Hematopoietic multipotent progenitor cell treated with erythropoietin and hydrocortisone succinate and interleukin-3 and kit ligand, for 17 days (in vitro differentiated cells): ENCODE results near the gene SS18.

Source experiments
- DNase-seq: peaks from one replicate; pipeline ENCODE4 v3.0.0-alpha.2; 2015; ENCODE audit warnings: low spot score

Gene SS18

DNA sequence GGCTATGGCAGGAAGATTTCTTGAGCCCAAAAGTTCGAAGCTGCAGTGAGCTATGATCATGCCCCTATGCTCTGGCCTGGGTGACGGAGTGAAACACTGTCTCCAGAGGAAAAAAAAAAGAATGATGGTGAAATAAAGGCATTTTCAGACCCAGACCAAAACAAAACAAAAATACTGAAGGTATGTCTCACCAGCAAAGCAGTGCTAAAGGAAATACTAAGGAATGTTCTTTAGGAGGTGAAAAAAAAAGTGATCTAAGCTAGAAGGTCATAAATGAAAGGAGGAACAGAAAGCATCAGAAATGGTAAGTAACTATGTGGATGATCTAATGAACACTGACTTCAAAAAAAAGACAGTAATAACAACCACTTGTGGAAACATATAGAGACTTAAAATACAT is 18.7 kb downstream of the SS18 start:
- DNase-seq = no peak

DNA sequence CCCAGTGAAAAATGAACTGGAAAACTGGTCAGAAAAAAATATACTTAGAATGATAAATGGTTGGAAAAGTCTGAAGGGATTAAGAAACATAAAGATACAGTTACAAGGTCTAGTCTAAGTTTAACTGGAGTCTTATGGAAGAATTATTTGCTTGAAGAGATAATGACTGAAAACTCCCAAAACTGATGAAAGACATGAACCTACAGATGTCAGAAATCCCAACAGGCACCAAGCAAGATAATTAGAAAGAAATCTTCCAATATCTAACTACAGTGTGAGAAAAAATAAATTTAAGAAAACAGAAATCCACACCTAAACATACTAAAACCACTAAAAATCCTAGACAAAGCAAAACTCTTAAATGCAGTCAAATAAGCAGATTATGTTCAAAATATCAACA is 19.4 kb downstream of the SS18 start:
- no peak for DNase-seq

DNA sequence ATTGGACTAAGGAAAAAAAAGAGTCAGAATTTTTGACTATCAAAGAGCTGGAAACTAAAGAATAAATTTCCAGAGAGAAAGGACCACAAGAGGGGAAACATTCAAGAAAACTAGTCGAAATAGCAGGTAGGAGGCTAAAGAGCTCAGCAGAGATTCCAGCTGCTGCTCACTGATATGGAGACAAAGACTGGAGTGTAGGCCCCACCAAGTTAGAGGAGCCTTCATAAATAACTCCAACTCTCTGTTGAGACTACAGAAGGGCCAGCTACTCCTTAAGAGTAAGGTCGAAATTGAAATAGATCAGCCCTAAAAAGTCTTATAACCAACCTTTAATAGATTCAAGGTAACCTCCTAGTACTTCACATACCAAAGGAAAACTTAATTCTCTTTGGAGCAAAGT is 31.1 kb downstream of the SS18 start:
- no peak for DNase-seq

DNA sequence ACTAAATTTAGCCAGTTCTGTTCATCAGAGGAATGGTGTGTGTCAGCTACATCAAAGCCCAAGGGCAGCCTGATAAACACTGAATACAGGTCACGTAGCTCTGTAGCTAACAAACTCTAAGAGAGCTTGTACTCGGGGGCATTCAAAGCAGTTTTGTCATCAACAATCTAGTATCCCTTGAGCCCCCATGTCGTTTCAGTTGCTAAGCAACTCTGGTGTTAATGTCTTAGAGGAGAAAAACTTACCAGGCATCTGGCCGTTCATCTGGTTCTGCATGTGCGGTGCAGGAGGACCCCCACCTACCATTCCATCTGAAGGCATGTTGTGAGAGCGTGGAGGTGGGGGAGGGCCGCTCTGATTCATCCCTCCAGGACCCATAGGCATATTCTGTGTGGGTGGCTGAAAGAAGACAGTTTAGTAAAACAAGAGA is 33.1 kb downstream of the SS18 start:
- no peak for DNase-seq

DNA sequence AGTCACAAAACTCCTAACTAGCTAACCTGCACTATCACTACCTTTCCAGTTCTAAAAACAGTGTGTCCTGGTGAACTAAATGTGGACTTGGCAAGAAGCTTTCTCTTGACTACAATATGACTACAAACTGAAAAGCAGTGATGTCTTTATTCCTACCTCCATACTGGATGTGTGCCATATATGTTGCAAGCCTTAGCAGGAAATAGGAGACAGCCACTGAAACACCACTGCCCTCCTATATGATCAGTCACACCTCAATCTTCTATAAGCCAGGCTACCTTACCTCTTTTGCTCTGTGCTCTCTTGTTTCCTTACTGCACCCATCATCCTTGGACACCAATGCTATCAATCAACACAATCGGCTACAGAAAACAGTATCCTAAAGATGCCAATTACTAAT is 34.1 kb downstream of the SS18 start:
- DNase-seq = no peak

DNA sequence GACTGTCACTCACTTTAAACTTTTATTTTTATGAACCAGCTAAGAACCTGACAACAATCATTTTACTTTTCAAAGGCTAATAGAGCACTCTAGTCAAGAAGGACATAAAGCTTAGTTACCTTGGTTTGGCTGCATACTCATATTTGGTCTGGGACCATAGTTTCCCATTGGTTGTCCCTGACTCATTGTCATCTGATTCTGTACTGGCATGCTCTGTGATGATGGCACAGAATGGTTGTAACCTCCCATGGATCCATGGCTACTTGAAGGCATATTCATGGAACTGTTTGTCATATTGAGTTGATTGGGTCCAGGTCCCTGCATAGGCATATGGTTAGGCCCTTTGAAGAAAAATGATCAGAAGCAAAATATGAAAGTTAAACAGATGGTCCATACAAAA is 37.9 kb downstream of the SS18 start:
- no peak for DNase-seq

DNA sequence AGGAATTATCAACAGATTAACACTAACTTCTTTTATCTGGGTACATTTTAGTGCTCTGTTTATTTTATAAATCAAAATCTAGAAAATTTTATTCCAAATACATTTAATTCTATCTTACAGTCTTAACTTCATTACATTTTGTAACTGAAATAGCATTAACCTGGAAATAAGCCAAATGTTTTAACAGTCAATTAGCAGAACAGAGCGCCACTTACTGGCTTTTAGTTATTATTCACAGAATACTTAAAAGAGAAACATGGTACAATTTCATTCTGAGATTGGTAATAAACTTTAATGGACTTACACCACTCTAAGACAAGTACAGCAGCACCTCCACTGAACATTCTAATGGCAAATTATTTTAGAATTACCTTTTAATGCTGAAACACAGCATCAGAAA is 38.6 kb downstream of the SS18 start:
- DNase-seq = no peak

DNA sequence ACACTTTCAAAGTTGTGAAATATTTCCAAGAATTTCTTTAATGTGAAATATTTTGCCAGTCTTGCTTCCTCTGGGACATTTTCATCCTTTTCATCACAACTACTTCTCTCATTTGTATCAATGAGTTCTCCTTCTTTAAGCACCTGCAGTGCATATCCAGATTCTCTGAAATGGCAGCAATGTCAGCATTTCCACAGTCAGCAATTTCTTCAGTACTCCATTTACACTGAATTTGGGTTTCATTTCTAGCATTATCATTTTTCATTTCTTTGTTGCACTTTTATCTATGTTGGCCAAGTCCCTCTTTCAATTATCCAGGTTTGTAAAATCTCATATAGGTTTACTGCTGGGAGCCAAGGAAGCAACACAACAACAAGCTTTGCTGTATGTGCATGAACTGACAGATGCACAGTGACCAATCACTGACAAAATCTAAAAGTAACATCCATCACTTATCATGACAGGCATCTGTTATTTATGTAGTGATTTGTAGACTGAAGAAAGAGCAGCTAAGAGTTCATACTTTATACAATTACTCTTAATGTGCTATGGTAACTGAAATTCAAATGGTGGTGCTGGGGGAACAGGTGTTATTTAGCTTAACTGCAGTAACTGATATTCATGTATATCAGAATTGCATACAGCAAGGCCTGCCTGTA is 43.9 kb downstream of the SS18 start:
- DNase-seq = no peak

DNA sequence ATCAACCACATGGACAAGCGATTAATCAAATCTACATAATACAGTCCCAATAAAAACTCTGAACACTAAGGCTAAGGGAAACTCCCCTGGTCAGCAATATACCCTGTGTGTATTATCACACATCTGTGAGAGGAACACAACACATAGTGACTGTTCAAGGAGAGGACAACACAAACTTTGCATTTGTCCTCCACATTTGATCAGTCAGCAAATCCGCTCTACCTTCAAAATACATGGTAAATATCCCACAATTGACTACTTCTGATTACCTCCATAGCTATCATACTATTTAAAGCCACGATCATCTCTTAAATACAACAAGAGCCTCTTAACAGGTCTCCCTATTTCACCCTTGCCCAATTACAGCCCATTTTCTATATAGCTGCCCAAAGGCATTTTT is 45.6 kb downstream of the SS18 start:
- no peak for DNase-seq

DNA sequence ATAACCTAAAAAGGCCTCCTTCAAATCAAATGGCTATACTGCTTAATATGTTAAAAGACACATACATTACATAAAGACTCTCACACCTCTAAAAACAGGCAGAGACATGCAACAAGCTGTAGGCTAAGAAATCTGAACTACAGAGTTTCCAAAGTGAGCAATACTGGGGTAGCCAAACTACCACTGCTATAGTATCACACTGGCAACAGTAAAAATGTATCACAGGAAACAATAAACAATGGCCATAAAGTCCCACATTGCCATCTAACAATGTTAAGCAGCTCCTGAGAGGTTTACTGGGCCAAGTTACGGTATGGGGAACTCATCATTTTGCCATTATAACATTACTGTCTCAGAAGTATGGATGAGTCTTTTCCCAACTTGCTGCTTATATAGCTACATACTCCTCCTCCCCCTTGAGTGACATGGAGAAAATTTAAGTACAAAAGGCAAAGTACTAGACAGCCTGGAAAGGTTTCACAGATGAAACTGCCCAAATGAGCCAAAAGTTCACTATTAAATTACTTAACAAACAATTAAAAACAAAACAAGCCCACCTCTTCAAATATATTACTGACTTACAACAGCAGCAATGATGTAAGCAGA is 50.3 kb downstream of the SS18 start:
- DNase-seq = no peak

DNA sequence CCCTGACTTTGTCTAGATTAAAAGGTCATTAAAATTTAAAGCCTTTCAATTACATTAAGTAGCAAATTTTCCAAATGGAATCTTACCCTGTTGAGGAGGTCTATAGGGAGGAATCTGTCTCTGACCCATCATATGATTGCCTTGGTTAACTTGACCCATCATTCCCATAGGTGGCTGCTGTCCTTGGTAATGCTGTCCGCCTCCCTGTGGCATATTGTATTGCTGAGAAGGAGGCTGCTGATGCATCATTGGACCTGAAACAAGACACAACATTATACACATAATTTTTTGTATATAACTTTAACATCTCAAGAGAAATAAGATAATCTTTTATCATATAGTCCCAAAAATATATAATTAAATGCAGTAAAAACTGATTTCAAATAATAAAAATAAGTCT is 51.2 kb downstream of the SS18 start:
- no peak for DNase-seq

DNA sequence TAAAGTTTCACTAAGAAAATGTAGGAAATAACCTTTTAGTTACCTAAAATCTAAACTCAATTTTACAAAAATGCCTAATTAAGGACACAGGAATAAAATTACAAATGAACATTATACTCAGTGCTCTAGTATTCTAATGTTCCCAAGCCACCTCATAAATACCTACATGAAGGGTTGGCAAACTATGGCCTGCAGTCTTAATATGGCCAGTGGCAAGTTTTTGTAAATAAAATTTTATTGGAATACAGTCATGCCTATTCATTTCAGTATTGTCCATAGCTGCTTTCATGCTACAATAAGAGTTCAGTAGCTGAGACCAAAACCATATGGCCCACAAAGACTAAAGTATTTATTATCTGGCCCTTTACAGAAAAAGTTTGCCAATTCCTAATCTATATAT is 53.8 kb downstream of the SS18 start:
- no peak for DNase-seq

DNA sequence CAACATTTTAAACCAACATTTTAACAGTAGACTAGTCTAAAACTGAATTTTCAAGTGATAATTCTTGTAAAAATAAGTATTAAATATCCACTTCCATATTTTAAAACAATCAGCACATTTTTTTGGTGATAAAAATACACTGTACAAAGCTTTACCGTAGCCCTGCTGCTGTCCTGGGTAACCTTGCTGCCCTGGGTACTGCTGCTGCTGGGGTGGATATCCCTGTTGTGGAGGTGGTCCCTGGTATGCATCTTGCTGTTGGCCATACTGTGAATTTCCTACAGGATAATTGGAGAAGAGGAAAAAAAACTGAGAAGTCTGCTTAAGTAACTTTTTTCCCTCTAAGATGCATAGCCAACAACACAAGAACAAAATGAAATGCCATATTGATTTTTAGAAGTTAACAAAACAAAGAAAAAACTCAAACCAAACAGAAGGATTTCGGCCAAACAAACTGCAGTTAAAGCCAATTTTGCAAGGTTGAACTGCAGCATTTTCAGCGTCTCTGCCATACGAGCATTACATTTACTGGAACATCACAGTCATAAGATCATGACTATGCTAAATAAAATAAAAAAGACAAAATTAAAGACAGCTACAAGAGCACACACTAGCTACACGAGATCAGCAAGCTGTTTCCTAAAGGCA is 55.4 kb downstream of the SS18 start:
- DNase-seq = no peak

DNA sequence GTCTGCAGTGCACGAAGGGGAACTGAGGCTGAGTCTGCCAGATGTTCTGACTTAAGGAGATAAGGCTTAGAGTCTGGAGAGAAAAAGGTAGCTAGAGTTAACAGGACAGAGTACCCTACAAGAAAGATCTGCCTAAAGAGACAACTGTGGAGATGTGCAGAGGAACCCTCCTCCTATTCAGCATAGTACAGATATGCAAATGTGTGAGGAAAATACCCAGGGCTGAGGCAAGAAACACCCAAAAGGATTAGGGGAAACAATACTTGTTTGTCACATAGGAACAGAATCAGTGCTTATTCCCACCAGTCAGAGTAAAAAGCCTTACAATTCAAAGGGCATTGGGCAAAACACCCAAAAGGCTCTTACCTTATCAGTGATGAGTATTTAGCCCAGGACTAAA is 67.8 kb downstream of the SS18 start:
- no peak for DNase-seq

DNA sequence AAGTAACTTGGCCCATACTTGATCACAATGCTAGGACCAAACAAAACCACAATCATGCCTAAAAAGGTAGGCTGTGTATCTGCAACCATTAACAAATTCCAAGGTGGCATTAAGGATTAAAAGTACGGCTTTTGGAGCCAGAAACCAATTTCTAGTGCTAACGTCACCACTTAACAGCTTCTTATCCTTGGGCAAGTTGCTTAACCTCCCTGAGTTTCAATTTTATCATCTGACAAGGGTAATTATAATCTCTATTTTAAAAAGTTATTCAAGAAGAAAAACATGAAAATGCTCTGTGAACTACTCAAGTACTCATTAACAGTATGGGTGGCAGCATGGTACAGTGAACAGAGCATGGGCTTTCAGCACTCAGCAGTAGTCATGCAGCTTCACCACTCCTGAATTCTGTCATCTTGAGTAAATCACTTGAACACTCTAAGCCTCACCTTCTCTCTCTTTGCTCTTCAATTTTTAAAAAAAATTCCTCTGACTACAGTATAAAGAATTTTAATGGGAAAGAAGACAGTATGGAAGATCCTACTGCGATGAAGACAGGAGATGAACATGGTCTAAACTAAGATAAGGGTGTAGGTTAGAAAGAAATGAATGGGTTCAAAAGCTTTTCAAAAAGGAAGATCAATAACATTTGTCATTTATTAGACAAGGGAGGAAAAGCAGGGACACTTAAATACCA is 69.2 kb downstream of the SS18 start:
- no peak for DNase-seq

DNA sequence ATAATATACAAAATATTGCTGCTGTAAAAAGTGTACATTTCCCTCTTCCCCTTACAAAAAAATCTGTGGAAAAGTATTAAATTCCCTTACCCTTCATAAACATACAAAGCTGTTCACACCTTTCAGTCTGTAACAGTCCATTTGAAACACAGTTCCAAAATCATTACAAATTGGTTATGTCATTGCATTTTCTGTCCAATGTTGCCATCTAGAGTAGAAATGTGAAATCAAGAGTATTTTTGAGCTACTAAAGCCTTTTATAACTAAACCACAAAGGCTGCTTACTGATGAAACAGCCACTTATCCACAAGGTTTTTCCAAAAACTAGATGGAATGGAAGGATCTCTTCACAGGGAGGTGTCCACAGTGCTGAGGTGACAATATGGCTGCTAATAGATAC is 72.5 kb downstream of the SS18 start:
- DNase-seq = peak; percentile 10

DNA sequence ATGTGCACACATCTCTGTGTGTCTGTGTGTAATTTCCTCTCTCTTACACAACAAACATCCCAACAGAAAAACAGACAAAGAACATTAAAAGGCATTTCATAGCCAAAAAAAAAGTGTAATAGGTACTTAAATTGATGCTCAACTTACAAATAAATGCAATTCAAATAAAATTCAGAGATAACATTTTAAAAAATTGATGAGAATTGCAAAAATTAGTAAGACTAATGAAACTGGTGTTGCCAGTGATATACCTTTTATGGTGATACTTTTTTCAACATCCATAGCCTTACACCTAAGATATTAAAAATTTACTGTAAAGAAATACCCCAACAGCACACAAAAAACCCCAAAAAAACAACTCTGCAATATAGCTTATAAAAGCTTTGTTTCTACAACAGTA is 76.0 kb downstream of the SS18 start:
- no peak for DNase-seq

DNA sequence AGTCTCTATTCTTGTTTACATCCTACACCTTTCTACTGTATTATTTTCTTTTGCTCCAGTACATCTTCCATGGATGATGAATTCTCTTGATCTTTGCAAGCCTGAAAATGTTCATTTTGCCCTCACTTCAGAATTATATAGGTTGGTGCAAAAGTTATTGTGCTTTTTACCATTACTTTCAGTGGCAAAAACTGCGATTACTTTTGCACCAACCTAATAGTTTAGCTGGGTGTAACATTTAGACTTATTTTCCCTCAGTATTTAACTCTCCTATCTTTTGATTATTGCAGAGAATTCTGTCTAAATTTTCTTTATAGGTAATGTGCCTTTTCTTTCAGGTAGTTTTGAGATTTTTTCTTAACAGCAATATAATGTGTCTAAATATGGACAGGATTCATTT is 81.8 kb downstream of the SS18 start:
- no peak for DNase-seq

DNA sequence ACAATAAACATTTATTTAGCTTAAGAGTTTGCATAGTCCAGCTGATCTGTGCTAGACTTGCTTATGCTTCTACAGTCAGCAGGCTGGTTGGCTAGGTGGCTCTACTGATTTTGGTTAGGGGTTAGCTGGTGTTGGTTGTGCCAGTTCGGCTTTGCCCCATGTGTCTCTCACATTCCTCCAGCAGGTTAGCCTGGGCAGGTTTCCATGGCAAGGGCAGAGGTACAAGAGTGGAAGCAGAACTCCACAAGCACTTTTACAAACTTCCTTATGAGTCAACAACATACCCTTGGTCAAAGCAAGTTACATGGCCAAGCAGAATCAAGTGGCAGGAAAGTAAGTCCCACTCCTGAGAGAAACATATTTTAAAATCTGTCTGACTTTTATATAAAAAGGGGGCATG is 82.3 kb downstream of the SS18 start:
- DNase-seq = no peak

DNA sequence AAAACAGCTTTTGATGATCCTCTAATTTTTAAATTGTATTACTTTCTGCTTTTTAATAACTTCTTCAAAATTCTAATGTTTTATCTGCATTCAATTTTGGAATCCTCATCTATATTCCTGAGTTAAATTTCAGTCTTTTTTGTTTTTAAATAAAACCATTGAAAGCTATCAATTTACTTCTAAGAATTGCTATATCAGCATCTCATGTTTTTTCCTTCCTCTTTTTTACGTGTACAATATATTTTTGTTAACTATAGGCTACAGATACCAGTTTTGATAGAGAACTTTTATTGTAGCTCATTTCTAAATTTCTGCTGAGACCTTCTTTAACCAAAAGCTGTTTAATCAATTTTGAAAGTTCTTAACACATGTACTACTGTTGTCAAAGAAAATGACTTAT is 84.5 kb downstream of the SS18 start:
- DNase-seq = no peak

DNA sequence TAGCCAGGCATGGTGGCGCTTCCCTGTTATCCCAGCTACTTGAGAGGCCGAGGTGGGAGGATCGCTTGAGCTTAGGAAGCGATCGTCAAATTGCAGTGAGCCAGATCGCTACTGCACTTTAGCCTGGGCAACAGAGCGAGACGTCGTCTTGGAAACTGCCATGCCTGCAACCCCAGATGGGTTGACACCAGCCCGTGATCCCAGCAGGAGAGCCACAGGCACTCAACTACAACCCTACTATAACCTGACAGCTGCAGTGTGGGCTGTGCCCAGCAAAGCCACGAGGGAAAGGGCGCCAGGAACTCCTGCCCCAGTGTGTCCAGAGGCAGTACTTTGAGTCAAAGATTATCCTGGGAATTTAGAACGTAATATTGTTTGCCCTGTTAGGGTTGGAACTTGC is 85.6 kb downstream of the SS18 start:
- no peak for DNase-seq

DNA sequence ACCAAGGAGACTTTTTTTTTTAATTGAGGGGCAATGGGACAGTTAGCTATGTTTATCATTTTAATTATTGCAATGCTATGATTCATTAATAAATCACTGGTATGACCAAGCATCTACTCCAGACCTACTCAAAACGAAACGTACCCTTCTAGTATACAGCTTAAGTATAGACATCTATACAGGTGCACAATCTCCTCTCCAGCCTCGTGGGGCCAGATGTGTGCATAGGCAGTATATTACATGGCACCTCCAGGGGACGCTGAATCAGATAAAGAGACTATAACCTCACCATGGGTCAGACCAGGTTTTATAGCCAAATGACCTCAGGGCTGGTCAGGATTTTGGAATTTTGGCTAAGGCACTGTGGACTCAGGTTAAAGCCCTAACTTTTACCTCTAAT is 86.6 kb downstream of the SS18 start:
- DNase-seq = no peak

DNA sequence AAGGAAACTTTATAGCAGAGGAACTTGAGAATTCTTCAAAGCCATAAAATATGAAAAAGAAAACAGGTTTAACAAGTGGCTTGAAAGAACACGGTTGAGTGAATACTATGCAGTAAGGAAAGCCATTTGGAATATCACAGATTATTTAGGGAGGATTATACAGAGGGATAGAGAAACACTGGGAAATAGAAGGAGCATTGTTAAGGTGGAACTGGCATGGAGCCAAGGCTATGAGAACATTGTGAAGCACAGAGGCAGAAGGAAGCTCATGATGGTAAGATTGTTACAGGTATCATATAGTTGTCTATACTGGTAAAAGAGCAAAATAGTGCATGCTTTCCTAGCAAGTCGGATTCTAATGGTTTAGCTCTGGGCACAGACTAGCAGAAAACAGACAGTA is 87.1 kb downstream of the SS18 start:
- DNase-seq = no peak
